ENCODE measurements around the gene MIS12.

The MIS12 gene

GRCh38 chr17:5500589-5501391, 14.4 kb downstream of the MIS12 start:
- no peaks in the 10 kb centered on the region for H3K36me3 ChIP-seq (ENCODE audit: control insufficient read depth, insufficient read depth, low read length)
- no peaks in the 10 kb centered on the region for H3K9me3 ChIP-seq (ENCODE audit: control insufficient read depth, insufficient read depth, low read depth, low read length)
- peak overlapping the region; percentile 74 for H3K4me3 ChIP-seq (ENCODE audit: low read depth, low read length)
- peaks cover 8% of the 10 kb centered on the region; the same call in 1 of the 2 replicates for H3K4me1 ChIP-seq (ENCODE audit: control insufficient read depth, insufficient read depth, low read length)
- H3K27me3 ChIP-seq (ENCODE audit: control insufficient read depth, insufficient read depth, low read length), result peaks cover 56% of the 10 kb centered on the region
- H3K27ac ChIP-seq (ENCODE audit: low read depth, low read length), result no peak overlapping the region
- peak overlapping the region; percentile 54 for H3K9ac ChIP-seq (ENCODE audit: low read length)

- H3K27ac ChIP-seq (ENCODE audit: low read depth, low read length), result no peak overlapping the region
- no peaks in the 10 kb centered on the region for H3K36me3 ChIP-seq (ENCODE audit: control insufficient read depth, insufficient read depth, low read length)
- H3K9me3 ChIP-seq (ENCODE audit: control insufficient read depth, insufficient read depth, low read depth, low read length), result no peaks in the 10 kb centered on the region
- H3K4me3 ChIP-seq (ENCODE audit: low read depth, low read length), result no peak overlapping the region
- H3K4me1 ChIP-seq (ENCODE audit: control insufficient read depth, insufficient read depth, low read length), result peaks cover 8% of the 10 kb centered on the region; the same call in 1 of the 2 replicates
- H3K9ac ChIP-seq (ENCODE audit: low read length), result no peak overlapping the region
- peaks cover 52% of the 10 kb centered on the region for H3K27me3 ChIP-seq (ENCODE audit: control insufficient read depth, insufficient read depth, low read length)
These were observed 15.3 kb downstream of the MIS12 start for GRCh38 chr17:5501685-5502084.

- Histone ChIP-seq H3K27me3 (ENCODE audit: control insufficient read depth, insufficient read depth, low read length) (peaks cover 46% of the 10 kb centered on the region), H3K36me3 (ENCODE audit: control insufficient read depth, insufficient read depth, low read length) (no peaks in the 10 kb centered on the region), H3K27ac (ENCODE audit: low read depth, low read length) (no peak overlapping the region), H3K9ac (ENCODE audit: low read length) (no peak overlapping the region), H3K4me1 (ENCODE audit: control insufficient read depth, insufficient read depth, low read length) (peaks cover 8% of the 10 kb centered on the region; the same call in 1 of the 2 replicates), H3K4me3 (ENCODE audit: low read depth, low read length) (no peak overlapping the region), H3K9me3 (ENCODE audit: control insufficient read depth, insufficient read depth, low read depth, low read length) (no peaks in the 10 kb centered on the region)
These were observed 16.2 kb downstream of the MIS12 start for GRCh38 chr17:5502552-5502951.

- H3K27me3 ChIP-seq (ENCODE audit: control insufficient read depth, insufficient read depth, low read length), result peaks cover 21% of the 10 kb centered on the region
- H3K9ac ChIP-seq (ENCODE audit: low read length), result no peak overlapping the region
- H3K9me3 ChIP-seq (ENCODE audit: control insufficient read depth, insufficient read depth, low read depth, low read length), result no peaks in the 10 kb centered on the region
- no peak overlapping the region for H3K4me3 ChIP-seq (ENCODE audit: low read depth, low read length)
- no peak overlapping the region for H3K27ac ChIP-seq (ENCODE audit: low read depth, low read length)
- H3K4me1 ChIP-seq (ENCODE audit: control insufficient read depth, insufficient read depth, low read length), result peaks cover 3% of the 10 kb centered on the region; the same call in 1 of the 2 replicates
- no peaks in the 10 kb centered on the region for H3K36me3 ChIP-seq (ENCODE audit: control insufficient read depth, insufficient read depth, low read length)
These were observed 19.9 kb downstream of the MIS12 start for GRCh38 chr17:5506307-5506706.

GRCh38 chr17:5508810-5509209, 22.4 kb downstream of the MIS12 start:
- Histone ChIP-seq H3K27ac (ENCODE audit: low read depth, low read length) (no peak overlapping the region), H3K4me3 (ENCODE audit: low read depth, low read length) (no peak overlapping the region), H3K9ac (ENCODE audit: low read length) (no peak overlapping the region), H3K27me3 (ENCODE audit: control insufficient read depth, insufficient read depth, low read length) (no peaks in the 10 kb centered on the region), H3K9me3 (ENCODE audit: control insufficient read depth, insufficient read depth, low read depth, low read length) (no peaks in the 10 kb centered on the region), H3K4me1 (ENCODE audit: control insufficient read depth, insufficient read depth, low read length) (no peaks in the 10 kb centered on the region), H3K36me3 (ENCODE audit: control insufficient read depth, insufficient read depth, low read length) (no peaks in the 10 kb centered on the region)

- Histone ChIP-seq H3K27ac (ENCODE audit: low read depth, low read length) (no peak overlapping the region), H3K9me3 (ENCODE audit: control insufficient read depth, insufficient read depth, low read depth, low read length) (no peaks in the 10 kb centered on the region), H3K36me3 (ENCODE audit: control insufficient read depth, insufficient read depth, low read length) (no peaks in the 10 kb centered on the region), H3K4me3 (ENCODE audit: low read depth, low read length) (no peak overlapping the region), H3K27me3 (ENCODE audit: control insufficient read depth, insufficient read depth, low read length) (no peaks in the 10 kb centered on the region), H3K9ac (ENCODE audit: low read length) (no peak overlapping the region), H3K4me1 (ENCODE audit: control insufficient read depth, insufficient read depth, low read length) (no peaks in the 10 kb centered on the region)
These were observed 23.1 kb downstream of the MIS12 start for GRCh38 chr17:5509482-5509881.

GRCh38 chr17:5510771-5511170, 24.4 kb downstream of the MIS12 start:
- no peak overlapping the region for H3K4me3 ChIP-seq (ENCODE audit: low read depth, low read length)
- H3K27ac ChIP-seq (ENCODE audit: low read depth, low read length), result no peak overlapping the region
- no peaks in the 10 kb centered on the region for H3K27me3 ChIP-seq (ENCODE audit: control insufficient read depth, insufficient read depth, low read length)
- no peaks in the 10 kb centered on the region for H3K4me1 ChIP-seq (ENCODE audit: control insufficient read depth, insufficient read depth, low read length)
- H3K36me3 ChIP-seq (ENCODE audit: control insufficient read depth, insufficient read depth, low read length), result no peaks in the 10 kb centered on the region
- H3K9me3 ChIP-seq (ENCODE audit: control insufficient read depth, insufficient read depth, low read depth, low read length), result no peaks in the 10 kb centered on the region
- no peak overlapping the region for H3K9ac ChIP-seq (ENCODE audit: low read length)

- no peaks in the 10 kb centered on the region for H3K36me3 ChIP-seq (ENCODE audit: control insufficient read depth, insufficient read depth, low read length)
These were observed 25.2 kb downstream of the MIS12 start for GRCh38 chr17:5511401-5512225.

GRCh38 chr17:5513628-5514027, 27.3 kb downstream of the MIS12 start:
- no peak overlapping the region for H3K27ac ChIP-seq (ENCODE audit: low read depth, low read length)
- H3K9me3 ChIP-seq (ENCODE audit: control insufficient read depth, insufficient read depth, low read depth, low read length), result no peaks in the 10 kb centered on the region
- no peak overlapping the region for H3K4me3 ChIP-seq (ENCODE audit: low read depth, low read length)
- no peaks in the 10 kb centered on the region for H3K36me3 ChIP-seq (ENCODE audit: control insufficient read depth, insufficient read depth, low read length)
- no peaks in the 10 kb centered on the region for H3K4me1 ChIP-seq (ENCODE audit: control insufficient read depth, insufficient read depth, low read length)
- H3K9ac ChIP-seq (ENCODE audit: low read length), result no peak overlapping the region
- H3K27me3 ChIP-seq (ENCODE audit: control insufficient read depth, insufficient read depth, low read length), result no peaks in the 10 kb centered on the region

More at GRCh38 chr17:5511401-5512225, 25.2 kb downstream of the MIS12 start:
- H3K27ac ChIP-seq (ENCODE audit: low read depth, low read length), result no peak overlapping the region
- no peaks in the 10 kb centered on the region for H3K27me3 ChIP-seq (ENCODE audit: control insufficient read depth, insufficient read depth, low read length)
- H3K9me3 ChIP-seq (ENCODE audit: control insufficient read depth, insufficient read depth, low read depth, low read length), result no peaks in the 10 kb centered on the region
- no peak overlapping the region for H3K9ac ChIP-seq (ENCODE audit: low read length)
- H3K4me3 ChIP-seq (ENCODE audit: low read depth, low read length), result no peak overlapping the region
- no peaks in the 10 kb centered on the region for H3K4me1 ChIP-seq (ENCODE audit: control insufficient read depth, insufficient read depth, low read length)

- Histone ChIP-seq H3K9me3 (ENCODE audit: control insufficient read depth, insufficient read depth, low read depth, low read length) (no peaks in the 10 kb centered on the region), H3K27me3 (ENCODE audit: control insufficient read depth, insufficient read depth, low read length) (no peaks in the 10 kb centered on the region), H3K4me1 (ENCODE audit: control insufficient read depth, insufficient read depth, low read length) (no peaks in the 10 kb centered on the region), H3K36me3 (ENCODE audit: control insufficient read depth, insufficient read depth, low read length) (no peaks in the 10 kb centered on the region), H3K27ac (ENCODE audit: low read depth, low read length) (no peak overlapping the region), H3K4me3 (ENCODE audit: low read depth, low read length) (no peak overlapping the region), H3K9ac (ENCODE audit: low read length) (no peak overlapping the region)
These were observed 28.6 kb downstream of the MIS12 start for GRCh38 chr17:5514976-5515375.

Data from HUES6 (cell line).